GM13977 (cell line): ENCODE measurements around the gene ALDH3B2.
"Not testable (repeated sequence)": the region's sequence is repeated elsewhere in the genome, so short reads cannot be mapped to it uniquely, and the experiment has no call there.

ENCODE experiments used
- DNase-seq: peaks from one replicate; pipeline ENCODE4 v3.0.0; 2012; ENCODE audit warnings: low spot score
- CTCF ChIP-seq: IDR thresholded peaks from 2 replicates; pipeline ENCODE4 v1.5.1; 2012; ENCODE audit warnings: mild to moderate bottlenecking, control low read depth; ENCODE audit not compliant: insufficient read depth; ENCODE audit errors: extremely low read depth, missing control alignments
- in situ Hi-C: fragments of 300-500 bp; cut with MboI; formaldehyde crosslinking; loops from one replicate; pipeline ENCODE4 v1.12.0; 2022; ENCODE audit warnings: low sequenced_read_pairs, low pct_unique_long_range_greater_than_20kb, mixed read lengths, inconsistent platforms; ENCODE audit not compliant: unreplicated experiment

Gene ALDH3B2

GRCh38 chr11:67640021-67640757 is 34.2 kb downstream of the ALDH3B2 start:
- no peak for DNase-seq
- in situ Hi-C loops: no loop called here

GRCh38 chr11:67639438-67639859 is 35.0 kb downstream of the ALDH3B2 start, which contains the start of gene TBX10:
TSS of gene TBX10 (minus strand) at chr11:67639763. CDS start at chr11:67639472, 291 bp downstream.
- no peak for DNase-seq
- TF ChIP-seq CTCF: no peak
- in situ Hi-C loops: no loop called here

More at GRCh38 chr11:67640021-67640757, 34.2 kb downstream of the ALDH3B2 start:
- peak; percentile 63 for TF ChIP-seq CTCF

GRCh38 chr11:67638535-67639437 is 35.6 kb downstream of the ALDH3B2 start:
- DNase-seq: no peak
- in situ Hi-C loops: no loop called here
- TF ChIP-seq CTCF: no peak

- DNase-seq, in situ Hi-C loops: not testable (repeated sequence)
Observed at GRCh38 chr11:67637441-67637840, 37.0 kb downstream of the ALDH3B2 start.

GRCh38 chr11:67636962-67637361 is 37.5 kb downstream of the ALDH3B2 start:
- no peak for TF ChIP-seq CTCF
- no peak for DNase-seq
- in situ Hi-C loops: no loop called here

GRCh38 chr11:67635231-67635521 is 39.2 kb downstream of the ALDH3B2 start:
- in situ Hi-C loops: no loop called here
- DNase-seq: no peak
- no peak for TF ChIP-seq CTCF
